ENCODE measurements around the gene INPP4B. TPM values are rescaled to one million over a fixed set of nuclear protein-coding genes. Genes with fewer than 3 reads are reported as not detected.

INPP4B gene
- total RNA-seq, 2 donors from 2014 or later = 8.2 to 16.6 TPM

DNA sequence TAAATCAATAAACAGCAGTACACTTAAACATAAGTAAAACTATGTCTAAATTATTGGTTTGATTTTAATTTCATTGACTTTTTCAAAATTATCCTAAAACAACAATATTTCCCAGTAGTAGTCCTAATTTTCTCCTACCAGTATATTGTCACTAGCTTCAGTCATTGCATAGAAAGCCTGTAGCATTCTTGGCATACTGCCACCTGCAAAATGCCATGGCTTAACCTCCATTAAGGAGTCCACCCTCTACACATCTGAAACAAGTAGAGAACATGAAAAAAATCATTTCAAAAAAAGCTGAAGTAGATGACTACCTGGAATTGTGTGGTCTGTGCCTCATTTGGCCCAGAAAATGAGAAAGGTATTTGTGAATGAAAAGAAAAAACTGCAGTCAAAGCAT lies 348.5 kb downstream of the INPP4B start:
- DNase-seq (no peak), ATAC-seq (no peak)
- TF ChIP-seq CTCF (IDR thresholded peaks at IDR 0.05) = no peak
- TF ChIP-seq POLR2A (IDR thresholded peaks at IDR 0.05) = no peak
- no peak overlapping the region for H3K27ac ChIP-seq
- peaks cover 8% of the 10 kb centered on the region for H3K4me1 ChIP-seq
- H3K4me3 ChIP-seq = no peak overlapping the region
- no peaks in the 10 kb centered on the region for H3K36me3 ChIP-seq (replicated peaks in 1 of 2; ENCODE audit: insufficient read depth in 1 of 2, low read depth in 2 of 2)
- H3K27me3 ChIP-seq = no peaks in the 10 kb centered on the region
- H3K9me3 ChIP-seq = no peaks in the 10 kb centered on the region
- intact Hi-C loops (cut with DNase I) = no loop called here

DNA sequence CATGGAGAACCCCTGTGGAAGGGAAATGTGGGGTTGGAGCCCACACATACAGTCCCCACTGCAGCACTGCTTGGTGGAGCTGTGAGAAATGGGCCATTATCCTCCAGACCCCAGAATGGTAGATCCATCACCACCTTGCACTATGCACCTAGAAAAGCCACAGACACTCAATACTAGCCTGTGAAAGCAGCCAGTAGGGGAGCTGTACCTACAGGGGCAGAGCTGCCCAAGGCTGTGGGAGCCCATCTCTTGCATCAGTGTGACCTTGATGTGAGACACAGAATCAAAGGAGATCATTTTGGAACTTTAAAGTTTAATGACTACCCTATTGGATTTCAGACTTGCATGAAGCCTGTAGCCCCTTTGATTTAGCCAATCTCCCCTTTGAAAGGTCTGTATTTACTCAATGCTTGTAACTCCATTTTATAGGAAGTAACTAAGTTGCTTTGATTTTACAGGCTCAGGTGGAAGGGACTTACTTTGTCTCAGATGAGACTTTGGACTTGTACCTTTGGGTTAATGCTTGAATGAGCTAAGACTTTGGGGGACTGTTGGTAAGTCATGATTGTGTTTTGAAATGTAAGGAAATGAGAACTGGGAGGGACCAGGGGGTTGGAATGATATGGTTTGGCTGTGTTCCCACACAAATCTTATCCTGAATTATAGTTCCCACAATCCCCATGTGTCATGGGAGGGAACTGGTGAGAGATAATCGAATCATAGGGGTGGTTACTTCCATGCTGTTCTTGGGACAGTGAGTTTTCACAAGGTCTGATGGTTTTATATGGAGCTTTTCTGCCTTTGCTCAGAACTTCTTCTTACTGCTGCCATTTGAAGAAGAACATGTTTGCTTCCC lies 352.6 kb downstream of the INPP4B start:
- Histone ChIP-seq H3K27ac (no peak overlapping the region), H3K36me3 (replicated peaks in 1 of 2; ENCODE audit: insufficient read depth in 1 of 2, low read depth in 2 of 2) (no peaks in the 10 kb centered on the region), H3K9me3 (no peaks in the 10 kb centered on the region), H3K27me3 (no peaks in the 10 kb centered on the region), H3K4me1 (no peaks in the 10 kb centered on the region), H3K4me3 (no peak overlapping the region)
- WGBS, 2 donors = 44 to 81% methylated on average over 1 of the region's 1 CpG
- intact Hi-C loops (cut with DNase I) = no loop called here
- DNase-seq (no peak), ATAC-seq (no peak)
- TF ChIP-seq CTCF (IDR thresholded peaks at IDR 0.05) (no peak), POLR2A (IDR thresholded peaks at IDR 0.05) (no peak)

DNA sequence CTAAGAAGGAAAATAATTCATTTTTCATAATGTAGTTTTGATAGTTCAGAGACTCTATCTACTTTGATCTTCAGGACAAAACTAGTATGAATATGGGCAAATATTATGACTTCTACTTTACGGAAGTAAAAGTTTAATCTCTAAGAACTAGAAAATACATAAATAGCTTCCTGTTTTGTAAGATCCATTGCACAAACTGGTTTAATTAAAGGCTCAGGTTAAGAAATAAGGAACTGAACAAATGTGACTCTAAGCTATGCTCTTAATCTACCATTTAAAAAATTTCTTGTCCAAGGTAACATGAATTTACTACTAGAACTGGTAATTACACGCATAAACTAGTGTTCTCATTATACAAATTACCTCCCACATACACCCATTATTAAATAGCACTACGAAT lies 360.6 kb downstream of the INPP4B start:
- intact Hi-C loops (cut with DNase I) = no loop called here
- H3K9me3 ChIP-seq = no peaks in the 10 kb centered on the region
- TF ChIP-seq CTCF (IDR thresholded peaks at IDR 0.05) = no peak
- TF ChIP-seq POLR2A (IDR thresholded peaks at IDR 0.05) = no peak
- no peak overlapping the region for H3K27ac ChIP-seq
- ATAC-seq (no peak), DNase-seq (no peak)
- WGBS, 2 donors = 70 to 77% methylated on average over 3 of the region's 3 CpGs
- H3K27me3 ChIP-seq = no peaks in the 10 kb centered on the region
- H3K4me3 ChIP-seq = no peak overlapping the region
- no peaks in the 10 kb centered on the region for H3K36me3 ChIP-seq (replicated peaks in 1 of 2; ENCODE audit: insufficient read depth in 1 of 2, low read depth in 2 of 2)
- no peaks in the 10 kb centered on the region for H3K4me1 ChIP-seq

- intact Hi-C loops (cut with DNase I) = no loop called here
- no peaks in the 10 kb centered on the region for H3K36me3 ChIP-seq (replicated peaks in 1 of 2; ENCODE audit: insufficient read depth in 1 of 2, low read depth in 2 of 2)
- TF ChIP-seq POLR2A (IDR thresholded peaks at IDR 0.05) (no peak), CTCF (IDR thresholded peaks at IDR 0.05) (no peak)
- H3K4me3 ChIP-seq = no peak overlapping the region
- H3K27ac ChIP-seq = no peak overlapping the region
- no peaks in the 10 kb centered on the region for H3K9me3 ChIP-seq
- WGBS, 2 donors = 76 to 85% methylated on average over 1 of the region's 1 CpG
- no peaks in the 10 kb centered on the region for H3K4me1 ChIP-seq
- DNase-seq (no peak), ATAC-seq (no peak)
- H3K27me3 ChIP-seq = no peaks in the 10 kb centered on the region
Observed at GRCh38 chr4:142480244-142480643, 365.9 kb downstream of the INPP4B start.

DNA sequence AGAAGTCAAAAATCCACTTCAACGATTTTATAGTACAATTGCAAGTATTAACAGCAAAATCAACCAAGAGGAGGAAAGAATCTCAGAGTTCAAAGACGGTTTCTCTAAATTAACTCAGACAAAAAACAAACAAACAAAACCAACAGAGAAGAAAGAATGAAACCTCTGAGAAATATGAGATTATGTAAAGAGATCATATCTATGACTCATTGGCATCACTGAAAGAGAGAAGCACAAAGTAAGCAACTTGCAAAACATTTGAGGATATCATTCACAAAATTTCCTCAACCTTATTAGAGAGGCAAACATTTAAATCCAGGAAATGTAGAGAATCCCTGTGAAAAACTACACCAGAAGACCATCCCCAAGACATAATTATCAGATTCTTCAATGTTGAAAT lies 370.4 kb downstream of the INPP4B start:
- intact Hi-C loops (cut with DNase I) = no loop called here
- Histone ChIP-seq H3K36me3 (replicated peaks in 1 of 2; ENCODE audit: insufficient read depth in 1 of 2, low read depth in 2 of 2) (no peaks in the 10 kb centered on the region), H3K27me3 (no peaks in the 10 kb centered on the region), H3K4me3 (no peak overlapping the region), H3K4me1 (peaks cover 7% of the 10 kb centered on the region), H3K9me3 (no peaks in the 10 kb centered on the region), H3K27ac (no peak overlapping the region)
- DNase-seq = no peak
- TF ChIP-seq POLR2A (IDR thresholded peaks at IDR 0.05) (no peak), CTCF (IDR thresholded peaks at IDR 0.05) (no peak)
- 69 to 77% methylated on average over 2 of the region's 2 CpGs for WGBS, 2 donors
- ATAC-seq = no peak

All from body of pancreas (tissue), 4 donors.